GM21528 (cell line): ENCODE results near the gene CD99L2.

Experiments
- ATAC-seq: cut with Tn5 transposase; IDR thresholded peaks from one replicate; pipeline ENCODE4 v1.9.1; 2021; ENCODE audit warnings: mild to moderate bottlenecking, moderate library complexity; ENCODE audit not compliant: unreplicated experiment, low FRiP score

CD99L2 gene

DNA sequence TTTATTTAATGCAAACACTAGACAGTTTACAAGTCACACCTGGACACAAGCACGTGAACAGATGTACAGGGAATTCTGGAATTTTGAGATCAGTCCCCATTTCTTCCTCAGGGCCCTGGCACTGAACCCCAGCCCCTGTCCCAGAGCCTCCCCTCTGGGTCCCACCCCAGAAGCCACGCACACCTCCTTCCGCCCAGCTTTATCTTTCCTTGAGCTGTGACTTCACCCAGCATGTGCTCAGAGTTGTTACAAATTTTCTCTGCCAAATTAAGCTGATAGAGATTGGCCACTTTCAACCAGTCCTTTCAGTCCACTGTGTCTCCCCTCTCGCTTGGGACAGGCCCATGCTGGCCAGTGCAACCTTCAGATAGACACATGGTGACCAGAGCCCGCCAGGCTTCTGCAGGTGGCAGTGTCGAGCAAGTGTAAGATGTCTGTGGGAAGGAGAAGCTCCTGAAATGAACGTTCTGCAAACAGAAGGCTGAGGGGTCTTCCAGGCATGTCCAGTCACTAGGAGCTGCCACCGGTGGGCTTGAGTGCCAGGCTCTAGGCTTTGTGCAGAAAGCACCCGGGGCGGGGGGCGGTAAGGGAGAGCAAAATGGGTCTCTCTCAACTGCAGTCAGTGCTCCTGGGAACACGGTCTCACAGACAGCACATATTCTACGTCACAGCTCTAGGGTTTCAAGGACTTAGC lies 132.0 kb downstream of the CD99L2 start:
- no peak for ATAC-seq

- no peak for ATAC-seq
Measured at GRCh38 chrX:150765782-150766350, 132.6 kb downstream of the CD99L2 start.

GRCh38 chrX:150765237-150765636 lies 133.2 kb downstream of the CD99L2 start:
- no peak for ATAC-seq

DNA sequence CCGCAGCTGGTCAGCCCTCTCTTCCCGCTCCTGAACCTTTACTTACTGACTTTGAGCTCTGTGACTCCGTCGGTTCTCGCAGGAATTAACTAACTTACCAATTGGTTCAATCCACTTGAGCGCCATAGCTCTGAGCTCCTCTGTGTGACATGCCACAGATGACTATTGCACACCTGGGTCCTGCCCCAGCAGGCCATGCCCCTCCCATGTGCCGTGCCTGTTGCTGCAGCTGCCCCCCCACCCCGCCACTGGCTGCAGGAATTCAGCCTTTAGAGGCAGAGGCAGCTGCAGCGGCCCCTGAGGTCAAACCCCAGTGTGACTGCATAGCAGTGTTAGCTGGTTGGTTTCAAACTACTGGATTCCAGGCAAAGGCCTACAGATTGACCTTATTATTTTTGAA lies 134.7 kb downstream of the CD99L2 start:
- ATAC-seq: no peak

DNA sequence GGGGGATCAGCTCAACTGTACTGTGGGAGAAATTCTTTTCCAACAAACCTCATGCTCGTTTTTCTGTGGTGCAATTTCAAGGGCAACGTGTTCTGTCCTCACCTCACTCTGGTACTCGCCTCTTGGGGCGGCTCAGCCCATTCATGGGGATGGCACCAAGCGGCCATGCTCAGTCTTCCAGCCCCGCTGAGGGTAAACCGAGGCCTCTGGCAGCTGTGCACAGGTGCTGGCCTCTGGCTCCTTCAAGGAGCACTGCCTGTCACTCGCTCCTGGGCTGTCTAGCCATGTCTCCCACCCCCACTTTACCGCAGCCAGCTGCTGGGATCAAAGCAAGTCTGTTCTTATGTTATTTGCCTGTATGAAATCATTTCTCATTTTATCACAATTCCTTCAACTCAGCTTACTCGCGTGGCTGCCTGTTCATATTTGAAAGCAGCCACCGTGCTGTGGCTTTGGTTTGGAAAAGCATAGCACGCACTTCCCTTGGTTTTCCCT lies 135.1 kb downstream of the CD99L2 start:
- no peak for ATAC-seq

- no peak for ATAC-seq
Measured at GRCh38 chrX:150762258-150763165, 136.0 kb downstream of the CD99L2 start.

- ATAC-seq: no peak
Measured at GRCh38 chrX:150761819-150762216, 136.7 kb downstream of the CD99L2 start.

GRCh38 chrX:150761176-150761818 lies 137.2 kb downstream of the CD99L2 start:
- ATAC-seq: no peak

- no peak for ATAC-seq
Measured at GRCh38 chrX:150759568-150760416, 138.7 kb downstream of the CD99L2 start.

DNA sequence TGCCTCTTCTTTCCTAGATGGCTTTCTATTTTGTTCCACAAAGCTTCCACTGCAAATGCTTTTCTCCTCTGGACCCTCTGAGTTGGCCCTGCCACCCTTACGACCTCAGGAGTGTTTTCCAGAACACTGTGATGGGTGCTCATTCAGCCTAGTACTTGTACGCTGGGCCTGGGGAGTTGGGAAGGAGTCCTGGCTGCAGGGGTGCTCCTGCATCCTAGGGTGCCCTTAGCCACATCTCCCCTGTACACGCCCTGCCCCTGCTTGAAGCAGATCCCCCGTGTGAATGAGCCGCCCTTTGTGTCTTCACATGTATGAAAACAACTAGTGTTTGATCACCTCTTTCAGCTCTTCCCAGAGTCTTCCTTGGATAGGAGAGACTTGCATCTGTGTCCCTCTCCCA lies 141.1 kb downstream of the CD99L2 start:
- no peak for ATAC-seq

DNA sequence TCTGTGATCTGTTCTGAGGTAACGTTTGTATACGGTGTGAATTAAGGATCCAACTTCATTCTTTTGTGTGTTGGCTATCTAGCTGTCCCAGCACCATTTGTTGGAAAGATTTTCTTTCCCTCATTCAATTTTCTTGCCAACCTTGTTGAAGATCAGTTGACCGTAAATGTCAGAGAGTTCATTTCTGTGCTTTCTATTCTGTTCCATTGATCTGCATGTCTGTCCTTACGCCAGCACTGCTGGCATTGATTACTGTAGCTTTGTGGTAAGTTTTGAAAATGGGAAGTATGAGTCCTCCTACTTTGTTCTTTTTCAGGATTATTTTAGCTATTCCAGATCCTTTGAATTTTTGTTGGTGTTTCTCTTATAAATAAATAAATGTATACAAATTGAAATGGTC lies 144.5 kb downstream of the CD99L2 start:
- ATAC-seq: no peak

DNA sequence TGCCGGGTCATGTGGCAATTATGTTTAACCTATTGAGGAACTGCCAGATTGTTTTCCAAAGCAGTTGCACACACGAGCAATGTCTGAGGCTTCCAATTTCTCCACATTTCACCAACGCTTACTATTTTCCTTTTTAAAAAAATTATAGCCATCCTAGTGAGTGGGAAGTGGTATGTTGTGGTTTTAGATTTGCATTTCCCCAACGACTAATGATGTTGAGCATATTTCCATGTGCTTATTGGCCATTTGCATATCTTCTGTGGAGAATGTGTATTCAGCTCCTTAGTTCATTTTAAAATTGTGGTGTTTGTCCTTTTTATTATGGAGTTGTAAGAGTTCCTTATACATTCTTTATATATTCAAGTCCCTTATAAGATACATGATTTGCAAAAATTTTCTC lies 145.1 kb downstream of the CD99L2 start:
- no peak for ATAC-seq

- ATAC-seq: no peak
Measured at GRCh38 chrX:150752124-150752523, 146.3 kb downstream of the CD99L2 start.

GRCh38 chrX:150736475-150736874 lies 162.0 kb downstream of the CD99L2 start:
- ATAC-seq: no peak

DNA sequence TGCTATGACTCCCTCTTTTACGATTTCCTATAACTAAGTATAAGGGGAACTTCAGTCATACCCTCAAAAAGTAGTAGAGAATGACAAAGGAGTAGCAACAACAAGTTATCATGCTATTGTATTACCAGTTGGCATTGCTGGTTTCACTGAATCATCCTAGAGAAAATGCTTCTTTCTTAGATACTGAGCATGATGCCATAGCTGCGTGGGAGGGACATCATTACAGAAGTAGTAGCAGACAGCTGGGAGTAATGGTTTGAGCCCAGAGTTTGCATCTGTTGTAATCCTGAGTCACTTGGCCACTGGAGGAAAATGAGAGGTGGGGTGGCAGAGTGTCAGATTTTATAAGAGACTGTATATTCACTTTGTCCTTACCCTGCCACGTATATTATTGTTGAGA lies 166.7 kb downstream of the CD99L2 start:
- no peak for ATAC-seq

DNA sequence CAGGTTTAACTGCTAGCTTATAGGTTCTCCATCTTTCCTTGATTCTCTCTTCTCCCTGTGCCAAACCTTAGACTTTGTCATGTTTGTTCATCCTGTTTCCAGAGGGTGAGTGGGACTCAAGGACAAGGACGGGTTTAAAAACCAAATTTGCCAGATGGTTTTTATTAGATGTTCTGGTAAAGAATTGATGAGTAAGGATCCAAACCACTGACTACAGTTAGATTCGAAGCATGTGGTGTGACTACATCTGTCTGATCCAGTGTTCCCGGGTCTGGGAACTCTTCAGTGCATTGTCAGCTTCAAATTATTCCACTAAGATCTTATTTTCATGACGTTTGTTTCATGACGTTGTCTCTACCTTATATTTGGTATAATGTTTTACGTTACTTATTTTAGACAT lies 167.7 kb downstream of the CD99L2 start:
- no peak for ATAC-seq

DNA sequence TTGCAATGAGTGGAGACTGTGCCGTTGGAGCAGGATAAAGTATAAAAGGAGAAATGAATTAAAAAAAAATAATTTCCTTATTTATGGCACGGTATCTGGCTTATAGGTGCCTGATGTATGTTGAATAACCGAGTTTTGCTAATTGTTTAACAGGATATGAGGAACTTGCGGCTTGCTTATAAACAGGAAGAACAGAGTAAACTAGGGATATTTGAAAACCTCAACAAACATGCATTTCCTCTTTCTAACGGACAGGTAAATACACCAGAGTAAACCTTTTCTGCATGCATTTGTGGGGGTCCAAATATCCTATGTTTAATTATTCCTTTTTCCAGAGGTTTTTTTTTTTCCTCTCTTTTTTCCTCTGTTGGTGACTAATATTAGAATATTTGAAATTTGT lies 168.5 kb downstream of the CD99L2 start:
- no peak for ATAC-seq

GRCh38 chrX:150719621-150720020 lies 178.8 kb downstream of the CD99L2 start:
- ATAC-seq: no peak
